Left lobe of liver (tissue), 2 donors: Measurements from ENCODE around the gene MAGEA10. TPM values are rescaled to one million over a fixed set of nuclear protein-coding genes. Genes with fewer than 3 reads are reported as not detected.
"Not testable (repeated sequence)": the region's sequence is repeated elsewhere in the genome, so short reads cannot be mapped to it uniquely, and the experiment has no call there.

Source experiments
- ATAC-seq: fragments of 200-7000 bp; cut with Tn5 transposase; one replicate; pipeline ENCODE4 v1.9.1; 2020; ENCODE audit warnings: mild to moderate bottlenecking, moderate library complexity
- DNase-seq: peaks from one replicate; pipeline ENCODE4 v3.0.0-alpha.2; 2020; ENCODE audit warnings: low spot score
- total RNA-seq: library from RNA; stranded (reverse); gene quantifications from one replicate; pipeline ENCODE4 v1.2.1, GENCODE V29; 2021
- donor health status: DM: no; HTN: no; CAD: no; lungs with moderate emphysema.
- donor health status: DM: no; HTN: yes; CAD: no.

The MAGEA10 gene
- not detected for total RNA-seq

DNA sequence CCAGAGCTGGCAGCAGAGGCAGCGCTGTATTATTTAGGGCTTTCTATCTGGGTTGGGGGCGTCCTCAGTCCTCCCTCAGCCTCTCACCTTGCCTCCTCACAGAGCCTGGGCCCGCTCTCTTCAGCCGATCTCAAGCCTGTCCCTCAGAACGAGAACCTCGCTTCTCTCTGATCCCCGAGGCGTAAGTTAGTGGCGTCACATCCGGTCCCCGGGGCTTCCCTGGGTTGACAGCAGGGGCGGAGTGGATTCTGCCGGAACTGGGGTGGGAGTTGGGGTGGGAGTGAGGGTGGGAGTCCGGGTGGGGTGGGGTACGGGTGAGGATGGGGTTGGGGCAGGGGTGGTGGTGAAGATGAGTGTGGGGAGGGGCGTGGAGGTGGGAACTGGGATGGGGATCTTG is at the start of gene MAGEA10:
TSS of gene MAGEA10 (minus strand) at position 190 of the 397 bp plus-strand sequence. CDS start 2,957 bp downstream, outside the sequence.
- DNase-seq = no peak
- ATAC-seq = no peak

DNA sequence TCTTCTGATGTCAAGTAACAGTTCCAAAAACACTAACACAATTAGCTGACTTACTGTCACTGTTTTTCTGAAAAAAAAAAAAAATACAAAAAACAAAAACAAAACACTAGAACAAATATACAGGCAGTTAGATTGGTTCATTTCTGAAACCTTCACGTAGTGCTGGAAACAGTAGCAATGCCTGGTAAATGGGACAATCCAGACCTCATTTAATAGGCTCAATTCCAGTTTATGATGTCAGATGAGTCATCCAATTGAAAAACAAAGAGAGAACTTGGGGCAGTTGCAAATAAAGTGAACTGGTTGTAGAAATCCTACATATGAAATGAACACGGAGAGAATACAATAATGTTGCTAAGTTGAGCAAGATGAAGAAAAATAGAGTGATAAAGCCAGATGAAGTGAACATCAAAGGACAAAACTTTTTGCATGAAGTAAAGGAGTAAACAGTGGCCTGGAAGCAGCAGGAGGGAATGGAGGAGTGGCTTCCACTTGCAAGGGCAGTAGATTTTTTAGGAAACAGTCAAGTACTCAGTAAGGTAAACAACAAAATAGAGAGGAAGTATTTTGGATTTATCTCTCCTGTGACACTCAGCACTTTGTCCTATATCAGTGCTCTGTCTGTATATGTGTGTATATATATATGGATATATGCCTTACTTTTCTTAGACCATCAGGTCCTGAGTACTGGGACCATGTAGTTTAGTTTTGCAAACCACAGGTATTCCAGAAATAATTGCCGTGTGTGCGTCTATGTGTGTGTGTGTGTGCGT is 39.3 kb upstream of the MAGEA10 start:
- ATAC-seq (no peak), DNase-seq (no peak)

- ATAC-seq = no peak
- DNase-seq = no peak
These were observed 38.7 kb upstream of the MAGEA10 start for GRCh38 chrX:152177052-152177451.

GRCh38 chrX:152175892-152176291 is 37.5 kb upstream of the MAGEA10 start:
- not testable (repeated sequence) for ATAC-seq

DNA sequence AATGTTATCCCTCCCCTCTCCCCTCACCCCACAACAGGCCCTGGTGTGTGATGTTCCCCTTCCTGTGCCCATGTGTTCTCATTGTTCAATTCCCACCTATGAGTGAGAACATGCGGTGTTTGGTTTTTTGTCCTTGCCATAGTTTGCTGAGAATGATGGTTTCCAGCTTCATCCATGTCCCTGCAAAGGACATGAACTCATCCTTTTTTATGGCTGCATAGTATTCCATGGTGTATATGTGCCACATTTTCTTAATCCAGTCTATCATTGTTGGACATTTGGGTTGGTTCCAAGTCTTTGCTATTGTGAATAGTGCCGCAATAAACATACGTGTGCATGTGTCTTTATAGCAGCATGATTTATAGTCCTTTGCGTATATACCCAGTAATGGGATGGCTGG is 35.5 kb upstream of the MAGEA10 start:
- DNase-seq, ATAC-seq: not testable (repeated sequence)

More at GRCh38 chrX:152175892-152176291, 37.5 kb upstream of the MAGEA10 start:
- not testable (repeated sequence) for DNase-seq

DNA sequence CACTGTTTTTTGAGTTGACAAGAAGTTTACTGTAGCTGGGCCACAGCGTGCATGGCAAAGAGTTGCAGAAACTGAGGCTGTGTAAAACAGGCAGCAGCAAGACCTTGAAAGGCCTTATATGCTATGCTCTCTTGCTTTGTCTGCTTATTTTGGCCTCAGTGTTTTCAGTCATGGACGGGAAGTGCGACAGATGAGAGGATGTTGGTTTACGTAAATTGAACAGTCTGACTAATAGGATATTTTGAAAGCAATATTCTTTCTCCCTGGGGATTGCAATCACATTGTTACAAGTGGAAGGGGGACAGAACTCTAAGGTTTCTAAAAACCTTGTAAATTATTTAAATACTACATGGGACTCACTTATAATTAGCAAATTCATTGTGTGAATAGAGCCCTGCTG is 32.2 kb upstream of the MAGEA10 start:
- ATAC-seq = no peak
- no peak for DNase-seq

DNA sequence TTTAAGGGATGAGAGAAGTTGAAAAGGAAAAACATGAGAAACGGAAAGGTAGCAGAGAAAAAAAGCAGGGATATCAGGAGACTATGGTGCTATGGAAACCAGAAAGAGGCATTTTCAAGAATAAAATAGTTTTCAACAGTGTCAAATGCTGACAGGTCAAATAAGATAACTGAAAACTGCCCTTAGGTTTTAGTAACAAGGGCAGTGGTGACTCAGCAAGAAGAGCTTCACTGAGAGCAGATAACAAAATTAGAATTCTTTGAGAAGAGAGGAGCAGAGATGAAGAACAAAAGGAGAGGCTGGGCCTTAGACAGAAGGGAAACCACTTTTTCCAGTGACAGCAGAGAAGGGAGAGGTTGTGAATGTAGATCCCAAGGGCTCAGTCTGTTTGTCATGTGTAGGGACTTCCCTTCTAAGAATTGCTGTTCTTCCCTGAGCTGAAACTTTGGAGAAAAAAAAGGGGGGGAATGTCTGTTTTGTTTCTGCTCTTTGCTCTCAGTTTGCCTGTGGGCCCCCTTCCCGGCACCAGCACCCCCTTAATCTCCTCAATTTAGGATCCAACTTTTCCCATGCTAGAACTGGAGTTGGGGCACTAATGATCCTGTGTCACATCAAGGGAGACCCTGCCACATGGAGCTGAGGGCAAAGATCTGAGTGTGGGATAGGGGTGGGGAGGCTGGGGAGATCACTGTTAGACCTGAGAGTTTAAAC is 26.8 kb upstream of the MAGEA10 start:
- no peak for DNase-seq
- no peak for ATAC-seq

DNA sequence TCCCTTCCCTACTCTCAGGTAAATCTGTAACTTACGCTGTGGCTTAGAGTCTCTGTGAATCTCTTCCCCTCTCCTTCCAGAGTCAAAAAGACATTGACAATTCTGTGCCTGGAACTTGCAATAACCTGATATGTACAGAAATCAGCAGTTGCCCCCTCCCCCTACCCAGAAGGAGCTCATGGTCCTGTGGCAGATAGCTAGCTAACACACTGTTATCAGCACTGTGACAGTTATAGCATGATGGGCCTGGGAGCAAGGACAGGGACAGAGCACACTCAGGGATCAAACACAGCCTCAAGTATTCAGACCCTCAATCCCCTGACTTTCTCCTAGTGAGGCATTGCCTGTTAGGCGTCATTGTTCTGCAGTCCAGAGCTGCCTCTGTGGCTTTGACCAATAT is 18.7 kb upstream of the MAGEA10 start:
- ATAC-seq = no peak
- DNase-seq = no peak

DNA sequence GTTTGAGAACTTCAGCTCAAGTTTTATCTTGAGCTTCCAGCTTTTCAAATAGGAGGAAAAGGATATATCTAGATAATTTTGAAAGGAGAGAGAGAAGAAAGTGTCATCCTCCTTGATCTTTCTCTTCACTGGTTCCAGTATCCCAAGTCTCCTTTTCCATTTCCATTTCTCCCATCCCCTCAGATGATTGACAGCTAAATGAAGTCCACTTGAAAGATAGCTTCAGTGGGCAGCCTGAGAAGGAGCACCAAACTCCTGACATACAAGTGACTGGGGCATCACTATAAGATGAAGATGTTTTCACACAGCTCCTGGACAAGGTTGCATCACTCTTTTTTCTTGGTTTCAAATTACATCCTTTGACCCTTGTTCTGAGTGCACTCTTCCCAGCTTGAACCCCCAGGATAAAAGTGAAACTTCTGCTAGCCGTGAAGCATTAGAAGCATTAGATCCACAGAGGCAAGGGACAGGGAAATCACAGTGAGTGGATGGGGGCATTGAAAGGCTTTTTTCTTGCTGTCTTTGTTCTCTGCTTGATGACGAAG is 17.5 kb upstream of the MAGEA10 start:
- ATAC-seq (no peak), DNase-seq (no peak)

GRCh38 chrX:152154050-152154449 is 15.7 kb upstream of the MAGEA10 start:
- no peak for DNase-seq
- ATAC-seq = no peak

GRCh38 chrX:152151256-152151655 is 12.9 kb upstream of the MAGEA10 start:
- ATAC-seq (no peak), DNase-seq (no peak)

DNA sequence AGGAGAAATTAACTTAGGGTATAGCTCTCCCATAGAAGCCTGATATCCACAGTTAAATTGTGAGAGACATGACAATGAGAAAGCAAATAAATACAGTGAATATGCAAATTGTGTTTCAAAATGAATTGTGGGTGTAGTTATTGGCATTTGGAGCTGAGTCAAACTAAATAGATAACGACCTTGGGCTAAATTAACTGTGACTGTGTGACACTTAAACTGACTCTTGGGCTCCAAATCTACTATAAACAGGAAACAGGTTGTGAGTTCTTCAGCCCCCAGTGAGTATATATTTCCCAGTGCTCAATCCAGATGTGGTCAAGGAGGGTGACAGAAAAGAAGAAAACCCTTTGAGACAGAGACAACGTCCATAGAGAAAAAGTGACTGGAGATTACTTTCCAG is 11.3 kb upstream of the MAGEA10 start:
- DNase-seq = no peak
- ATAC-seq = no peak

GRCh38 chrX:152139589-152139988 is 1.2 kb upstream of the MAGEA10 start:
- DNase-seq = no peak
- ATAC-seq = no peak

GRCh38 chrX:152137771-152138387 is 498 bp downstream of the MAGEA10 start:
- no peak for DNase-seq

GRCh38 chrX:152136312-152136711 is 2.1 kb downstream of the MAGEA10 start:
- DNase-seq (no peak), ATAC-seq (no peak)

More at GRCh38 chrX:152137771-152138387, 498 bp downstream of the MAGEA10 start:
- ATAC-seq = no peak

GRCh38 chrX:152131525-152131924 is 6.9 kb downstream of the MAGEA10 start:
- ATAC-seq = no peak
- DNase-seq = no peak

GRCh38 chrX:152129069-152129844 is 9.1 kb downstream of the MAGEA10 start:
- not testable (repeated sequence) for ATAC-seq, DNase-seq

GRCh38 chrX:152117305-152117704 is 21.1 kb downstream of the MAGEA10 start:
- no peak for ATAC-seq

GRCh38 chrX:152108527-152108926 is 29.9 kb downstream of the MAGEA10 start:
- DNase-seq (no peak), ATAC-seq (no peak)

More at GRCh38 chrX:152117305-152117704, 21.1 kb downstream of the MAGEA10 start:
- DNase-seq = no peak

DNA sequence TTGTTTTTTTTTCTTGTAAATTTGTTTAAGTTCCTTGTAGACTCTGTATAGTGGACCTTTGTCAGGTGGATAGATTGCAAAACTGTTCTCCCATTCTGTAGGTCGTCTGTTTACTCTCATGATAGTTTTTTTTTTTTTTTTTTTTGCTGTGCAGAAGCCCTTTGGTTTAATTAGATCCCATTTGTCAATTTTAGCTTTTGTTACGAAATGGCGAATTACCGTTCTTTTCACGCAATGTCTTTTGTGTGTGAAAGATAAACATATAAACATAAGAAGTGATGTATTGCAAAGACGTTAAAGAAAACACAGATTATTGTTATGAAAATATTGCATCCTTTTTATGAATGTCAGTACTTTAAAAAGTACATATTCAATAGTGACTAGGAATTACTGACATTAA is 34.5 kb downstream of the MAGEA10 start:
- ATAC-seq = no peak

DNA sequence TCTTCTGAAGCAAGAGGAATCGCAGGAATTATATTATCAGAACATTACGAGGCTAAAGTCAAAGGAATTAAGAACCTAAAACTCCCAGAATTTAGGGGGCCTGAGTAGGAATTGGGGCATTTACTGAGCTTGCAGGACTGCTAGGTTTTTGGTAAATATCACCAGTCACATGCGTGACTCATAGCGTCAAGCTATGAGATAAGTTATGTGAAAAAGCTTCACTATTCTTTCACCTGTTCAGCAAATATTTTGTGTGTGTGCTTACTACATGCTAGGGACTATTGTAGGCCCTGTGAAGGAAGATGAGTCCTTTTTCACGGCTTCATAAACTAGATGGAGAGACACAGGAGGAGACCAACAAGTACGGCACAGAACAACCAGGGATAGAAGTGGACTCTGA is 52.2 kb downstream of the MAGEA10 start:
- DNase-seq (no peak), ATAC-seq (no peak)

More for the DNA sequence above, 34.5 kb downstream of the MAGEA10 start:
- DNase-seq = no peak
